ENCODE results near the gene RPTOR. TPM values are rescaled to one million over a fixed set of nuclear protein-coding genes. Genes with fewer than 3 reads are reported as not detected.

Gene RPTOR
- total and polyA plus RNA-seq, 2 donors (not counting 1 experiment from before 2014, with no cell fraction given), result 6.7 to 22.8 TPM

DNA sequence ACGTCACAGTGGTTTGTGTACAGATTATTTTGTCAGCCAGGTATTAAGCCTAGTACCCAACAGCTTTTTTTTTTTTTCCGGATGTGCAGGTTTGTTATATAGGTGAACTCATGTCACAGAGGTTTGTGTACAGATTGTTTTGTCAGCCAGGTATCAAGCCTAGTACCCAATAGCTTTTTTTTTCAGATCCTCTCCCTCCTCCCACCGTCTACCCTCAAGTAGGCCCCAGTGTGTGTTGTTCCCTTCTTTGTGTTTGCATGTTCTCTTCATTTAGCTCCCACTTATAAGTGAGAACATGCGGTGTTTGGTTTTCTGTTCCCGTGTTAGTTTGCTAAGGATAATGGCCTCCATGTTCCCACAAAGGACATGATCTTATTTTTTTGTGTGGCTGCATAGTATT is 19.9 kb downstream of the RPTOR start:
- peaks cover 22% of the 10 kb centered on the region for H3K79me2 ChIP-seq (ENCODE audit: control insufficient read depth, insufficient read depth, low read length)
- TF ChIP-seq EZH2 (IDR thresholded peaks at IDR 0.05; ENCODE audit: low read length, missing control alignments), result no peak
- no peak for TF ChIP-seq CTCF (conservative IDR thresholded peaks at IDR 0.05 in 1 of 2, IDR thresholded peaks at IDR 0.05 in 1 of 2; ENCODE audit: low read depth in 1 of 2, low read length in 2 of 2)
- H3K9ac ChIP-seq (ENCODE audit: insufficient read depth, low read length), result no peak overlapping the region
- no peak overlapping the region for H3K4me2 ChIP-seq (ENCODE audit: extremely low read depth, insufficient read depth, low read length)
- no peak overlapping the region for H3K4me3 ChIP-seq (replicated peaks in 1 of 4; ENCODE audit: control extremely low read depth in 1 of 4, insufficient read depth in 1 of 4, low read depth in 3 of 4, low read length in 4 of 4)
- no peak for DNase-seq (ENCODE audit: low read depth in 2 of 2)
- H3K27me3 ChIP-seq (ENCODE audit: control insufficient read depth, insufficient read depth, low read length), result no peaks in the 10 kb centered on the region
- no peak overlapping the region for H3K27ac ChIP-seq (ENCODE audit: insufficient read depth, low read length)
- H2AFZ ChIP-seq (ENCODE audit: low read length), result no peak overlapping the region
- H3K9me3 ChIP-seq (ENCODE audit: control insufficient read depth, insufficient read depth, low read depth, low read length), result no peaks in the 10 kb centered on the region
- H4K20me1 ChIP-seq (ENCODE audit: control insufficient read depth, extremely low read depth, insufficient read depth, low read length), result no peaks in the 10 kb centered on the region
- H3K4me1 ChIP-seq (ENCODE audit: control insufficient read depth, extremely low read depth, insufficient read depth, low read length), result peaks cover 2% of the 10 kb centered on the region
- no peaks in the 10 kb centered on the region for H3K36me3 ChIP-seq (ENCODE audit: control insufficient read depth, insufficient read depth, low read length)

DNA sequence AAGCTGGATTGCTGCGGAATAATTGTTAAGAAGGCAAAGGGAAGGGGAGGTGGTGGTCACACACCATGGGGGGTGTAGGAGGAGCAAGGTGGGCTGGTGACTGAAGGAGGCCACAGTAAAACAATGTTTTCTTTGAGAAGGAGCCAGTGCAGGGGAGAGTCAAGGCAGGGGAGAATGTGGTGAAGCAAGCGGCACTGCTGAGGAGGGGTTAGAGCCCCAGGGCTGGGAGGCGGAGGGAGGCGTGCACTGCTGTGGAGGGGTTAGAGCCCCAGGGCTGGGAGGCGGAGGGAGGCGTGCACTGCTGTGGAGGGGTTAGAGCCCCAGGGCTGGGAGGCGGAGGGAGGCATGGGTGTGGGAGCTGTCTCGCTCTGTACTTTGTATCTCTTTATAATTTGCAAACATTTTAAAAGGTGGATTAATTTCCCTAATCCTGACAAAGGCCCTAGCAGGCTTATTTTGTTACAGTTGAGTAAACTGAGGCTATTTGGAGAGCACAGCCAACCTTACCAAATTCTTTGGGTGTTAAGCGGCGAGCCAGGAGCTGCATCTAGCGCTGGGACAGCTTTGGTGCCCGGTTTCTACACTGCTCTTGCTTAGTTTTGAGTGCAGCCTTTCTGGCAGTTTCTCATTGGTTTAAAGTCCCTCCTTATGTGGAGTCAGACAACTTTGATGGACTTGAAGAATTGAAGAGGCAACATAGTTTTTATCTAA is 20.9 kb downstream of the RPTOR start:
- no peak overlapping the region for H2AFZ ChIP-seq (ENCODE audit: low read length)
- no peak overlapping the region for H3K27ac ChIP-seq (ENCODE audit: insufficient read depth, low read length)
- H3K4me1 ChIP-seq (ENCODE audit: control insufficient read depth, extremely low read depth, insufficient read depth, low read length), result peaks cover 1% of the 10 kb centered on the region
- no peak overlapping the region for H3K4me2 ChIP-seq (ENCODE audit: extremely low read depth, insufficient read depth, low read length)
- no peaks in the 10 kb centered on the region for H4K20me1 ChIP-seq (ENCODE audit: control insufficient read depth, extremely low read depth, insufficient read depth, low read length)
- DNase-seq (ENCODE audit: low read depth in 2 of 2), result no peak
- TF ChIP-seq EZH2 (IDR thresholded peaks at IDR 0.05; ENCODE audit: low read length, missing control alignments) (no peak), CTCF (conservative IDR thresholded peaks at IDR 0.05 in 1 of 2, IDR thresholded peaks at IDR 0.05 in 1 of 2; ENCODE audit: low read depth in 1 of 2, low read length in 2 of 2) (no peak)
- peaks cover 25% of the 10 kb centered on the region for H3K79me2 ChIP-seq (ENCODE audit: control insufficient read depth, insufficient read depth, low read length)
- no peaks in the 10 kb centered on the region for H3K36me3 ChIP-seq (ENCODE audit: control insufficient read depth, insufficient read depth, low read length)
- no peaks in the 10 kb centered on the region for H3K9me3 ChIP-seq (ENCODE audit: control insufficient read depth, insufficient read depth, low read depth, low read length)
- no peaks in the 10 kb centered on the region for H3K27me3 ChIP-seq (ENCODE audit: control insufficient read depth, insufficient read depth, low read length)
- H3K4me3 ChIP-seq (replicated peaks in 1 of 4; ENCODE audit: control extremely low read depth in 1 of 4, insufficient read depth in 1 of 4, low read depth in 3 of 4, low read length in 4 of 4), result no peak overlapping the region
- no peak overlapping the region for H3K9ac ChIP-seq (ENCODE audit: insufficient read depth, low read length)

DNA sequence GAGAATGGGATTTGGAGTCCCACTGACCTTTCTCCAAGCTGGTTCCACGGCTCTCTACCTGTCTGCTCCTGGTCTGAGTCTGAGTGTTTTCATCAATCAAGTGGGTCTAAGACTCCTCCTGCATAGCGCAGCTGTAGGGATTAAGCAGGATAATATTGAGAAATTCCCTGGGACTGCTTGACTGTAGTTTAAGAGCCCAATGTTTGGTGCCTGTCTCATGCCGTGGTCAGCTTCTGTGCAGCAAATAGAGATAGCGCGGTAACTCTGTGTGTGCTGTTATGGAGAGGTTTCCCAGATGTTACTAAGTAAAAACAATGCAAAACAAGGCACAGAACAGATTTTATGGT is 21.4 kb downstream of the RPTOR start:
- Histone ChIP-seq H3K79me2 (ENCODE audit: control insufficient read depth, insufficient read depth, low read length) (peaks cover 24% of the 10 kb centered on the region), H4K20me1 (ENCODE audit: control insufficient read depth, extremely low read depth, insufficient read depth, low read length) (no peaks in the 10 kb centered on the region), H3K4me3 (replicated peaks in 1 of 4; ENCODE audit: control extremely low read depth in 1 of 4, insufficient read depth in 1 of 4, low read depth in 3 of 4, low read length in 4 of 4) (no peak overlapping the region), H3K9me3 (ENCODE audit: control insufficient read depth, insufficient read depth, low read depth, low read length) (no peaks in the 10 kb centered on the region), H3K36me3 (ENCODE audit: control insufficient read depth, insufficient read depth, low read length) (no peaks in the 10 kb centered on the region), H3K4me2 (ENCODE audit: extremely low read depth, insufficient read depth, low read length) (no peak overlapping the region), H3K4me1 (ENCODE audit: control insufficient read depth, extremely low read depth, insufficient read depth, low read length) (no peaks in the 10 kb centered on the region), H3K9ac (ENCODE audit: insufficient read depth, low read length) (no peak overlapping the region), H2AFZ (ENCODE audit: low read length) (no peak overlapping the region), H3K27ac (ENCODE audit: insufficient read depth, low read length) (no peak overlapping the region), H3K27me3 (ENCODE audit: control insufficient read depth, insufficient read depth, low read length) (no peaks in the 10 kb centered on the region)
- no peak for TF ChIP-seq CTCF (conservative IDR thresholded peaks at IDR 0.05 in 1 of 2, IDR thresholded peaks at IDR 0.05 in 1 of 2; ENCODE audit: low read depth in 1 of 2, low read length in 2 of 2)
- TF ChIP-seq EZH2 (IDR thresholded peaks at IDR 0.05; ENCODE audit: low read length, missing control alignments), result no peak
- no peak for DNase-seq (ENCODE audit: low read depth in 2 of 2)
